Measurements from ENCODE around the gene SRSF4.

- TF ChIP-seq EZH2 (IDR thresholded peaks at IDR 0.05; ENCODE audit: borderline replicate concordance, low read length) (no peak), CTCF (IDR thresholded peaks at IDR 0.05; ENCODE audit: low read length) (no peak)
Measured at GRCh38 chr1:29202053-29202452, 20.4 kb upstream of the SRSF4 start.
